ENCODE results near the gene ROR1. TPM values are rescaled to one million over a fixed set of nuclear protein-coding genes. Genes with fewer than 3 reads are reported as not detected.

Gene ROR1
- total and polyA plus RNA-seq, 10 of the 15 experiments (the other 5 are each of a cell fraction or from before 2014, with no cell fraction given), result 0.02 to 0.08 (median 0.05) TPM; not detected in 6

DNA sequence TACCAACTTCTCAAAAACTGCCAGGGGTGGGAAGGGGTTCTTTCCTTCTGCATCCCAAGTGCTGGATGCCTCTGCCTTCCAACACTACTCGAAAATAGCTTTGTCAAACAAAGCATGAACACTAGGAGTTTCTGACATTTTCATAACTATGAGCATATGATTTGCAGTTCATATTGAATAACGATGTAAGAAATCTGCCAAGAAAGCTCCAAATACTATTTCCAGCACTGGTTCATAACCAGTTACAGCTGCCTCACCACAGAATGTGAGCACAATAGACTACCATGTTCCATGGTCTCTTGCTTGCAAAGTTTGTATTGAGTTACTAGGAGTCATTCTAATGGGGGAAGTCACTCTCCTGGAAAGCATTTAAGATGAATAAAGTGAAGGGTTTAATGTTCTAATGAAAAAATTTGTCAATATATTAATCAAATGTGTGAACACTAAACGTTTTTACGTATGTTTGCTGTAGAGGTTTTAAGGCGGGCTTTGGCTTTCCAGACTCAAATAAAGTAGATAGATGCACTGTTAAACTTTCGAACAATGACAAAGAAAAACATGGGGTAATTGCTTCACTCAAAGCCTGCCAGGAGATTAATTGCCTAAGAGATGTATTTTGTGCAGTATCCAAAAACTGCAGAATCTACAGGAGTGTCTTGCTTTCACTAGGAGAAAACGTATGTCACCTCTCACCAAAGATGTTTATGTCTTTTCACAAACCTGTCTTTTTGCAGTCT is 351.1 kb downstream of the ROR1 start (continued):
- TF ChIP-seq, protein P1, sequence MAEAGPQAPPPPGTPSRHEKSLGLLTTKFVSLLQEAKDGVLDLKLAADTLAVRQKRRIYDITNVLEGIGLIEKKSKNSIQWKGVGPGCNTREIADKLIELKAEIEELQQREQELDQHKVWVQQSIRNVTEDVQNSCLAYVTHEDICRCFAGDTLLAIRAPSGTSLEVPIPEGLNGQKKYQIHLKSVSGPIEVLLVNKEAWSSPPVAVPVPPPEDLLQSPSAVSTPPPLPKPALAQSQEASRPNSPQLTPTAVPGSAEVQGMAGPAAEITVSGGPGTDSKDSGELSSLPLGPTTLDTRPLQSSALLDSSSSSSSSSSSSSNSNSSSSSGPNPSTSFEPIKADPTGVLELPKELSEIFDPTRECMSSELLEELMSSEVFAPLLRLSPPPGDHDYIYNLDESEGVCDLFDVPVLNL (IDR thresholded peaks at IDR 0.05; ENCODE audit: low read depth, low read length), result no peak
- TF ChIP-seq, protein P2, sequence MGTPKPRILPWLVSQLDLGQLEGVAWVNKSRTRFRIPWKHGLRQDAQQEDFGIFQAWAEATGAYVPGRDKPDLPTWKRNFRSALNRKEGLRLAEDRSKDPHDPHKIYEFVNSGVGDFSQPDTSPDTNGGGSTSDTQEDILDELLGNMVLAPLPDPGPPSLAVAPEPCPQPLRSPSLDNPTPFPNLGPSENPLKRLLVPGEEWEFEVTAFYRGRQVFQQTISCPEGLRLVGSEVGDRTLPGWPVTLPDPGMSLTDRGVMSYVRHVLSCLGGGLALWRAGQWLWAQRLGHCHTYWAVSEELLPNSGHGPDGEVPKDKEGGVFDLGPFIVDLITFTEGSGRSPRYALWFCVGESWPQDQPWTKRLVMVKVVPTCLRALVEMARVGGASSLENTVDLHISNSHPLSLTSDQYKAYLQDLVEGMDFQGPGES (IDR thresholded peaks at IDR 0.05), result no peak
- TF ChIP-seq CHD2 (IDR thresholded peaks at IDR 0.05; ENCODE audit: borderline replicate concordance, low read depth, low read length) (no peak), CREM (IDR thresholded peaks at IDR 0.05; ENCODE audit: low read depth) (no peak)
- TF ChIP-seq, protein P3, sequence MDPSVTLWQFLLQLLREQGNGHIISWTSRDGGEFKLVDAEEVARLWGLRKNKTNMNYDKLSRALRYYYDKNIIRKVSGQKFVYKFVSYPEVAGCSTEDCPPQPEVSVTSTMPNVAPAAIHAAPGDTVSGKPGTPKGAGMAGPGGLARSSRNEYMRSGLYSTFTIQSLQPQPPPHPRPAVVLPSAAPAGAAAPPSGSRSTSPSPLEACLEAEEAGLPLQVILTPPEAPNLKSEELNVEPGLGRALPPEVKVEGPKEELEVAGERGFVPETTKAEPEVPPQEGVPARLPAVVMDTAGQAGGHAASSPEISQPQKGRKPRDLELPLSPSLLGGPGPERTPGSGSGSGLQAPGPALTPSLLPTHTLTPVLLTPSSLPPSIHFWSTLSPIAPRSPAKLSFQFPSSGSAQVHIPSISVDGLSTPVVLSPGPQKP (IDR thresholded peaks at IDR 0.05; ENCODE audit: low read depth, low read length), result no peak

DNA sequence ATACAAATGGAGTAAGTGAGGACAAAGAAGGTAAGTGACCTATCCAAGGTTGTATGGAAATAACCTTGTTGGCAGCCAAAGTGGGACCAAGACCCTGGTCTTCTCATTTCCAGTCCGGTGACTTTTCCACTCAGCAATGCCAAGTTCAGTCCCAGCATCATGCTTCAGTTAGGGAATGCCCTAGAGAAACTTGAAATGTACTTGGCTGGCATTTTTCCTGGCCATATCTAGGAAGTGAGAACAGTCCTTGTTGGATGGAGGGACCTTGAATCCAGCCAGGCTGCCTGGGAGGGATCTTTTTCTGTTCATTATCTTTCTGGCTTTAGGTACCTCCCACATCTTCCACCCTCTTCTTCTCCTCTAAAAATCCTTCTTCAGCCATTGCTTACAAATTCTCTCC is 352.8 kb downstream of the ROR1 start:
- SMC1A ChIA-PET (ENCODE audit: uncharacterized antibody, unreplicated experiment), result interaction anchor here (1.2 to 2.9 kb wide), 3 partner anchors 9 to 11 kb away, joined by 4 to 12 read pairs (median 4); no protein-coding TSS in a partner anchor
- RAD21 ChIA-PET (ENCODE audit: unreplicated experiment), result no interaction called here
- in situ Hi-C loops (cut with MboI) (no loop called here), intact Hi-C loops (cut with micrococcal nuclease; ENCODE audit: unreplicated experiment) (no loop called here)
- no peaks in the 10 kb centered on the region for H4K20me1 ChIP-seq (ENCODE audit: control insufficient read depth, insufficient read depth)
- H3K4me2 ChIP-seq (ENCODE audit: control insufficient read depth, insufficient read depth), result no peak overlapping the region
- no TSS peak for BruUV-seq (replicated peaks)
- H3K4me3 ChIP-seq, result no peak overlapping the region
- no peaks in the 10 kb centered on the region for H3K9me3 ChIP-seq (replicated peaks; ENCODE audit: control insufficient read depth, insufficient read depth, low read length)
- DNase-seq (ENCODE audit: low read depth, low spot score) (no peak), ATAC-seq (no peak), FAIRE-seq (no peak)
- H3K36me3 ChIP-seq (ENCODE audit: control insufficient read depth in 2 of 2, insufficient read depth in 2 of 2, low read length in 1 of 2), result no peaks in the 10 kb centered on the region
- CTCF ChIA-PET, result interaction anchor here (2.8 kb wide), 1 partner anchor 10 kb away, joined by 12 read pairs; no protein-coding TSS in a partner anchor
- H3K9ac ChIP-seq (ENCODE audit: control insufficient read depth, insufficient read depth, low read length), result no peak overlapping the region
- POLR2A ChIA-PET, result no interaction called here
- TF ChIP-seq ETV6 (conservative IDR thresholded peaks at IDR 0.05 in 1 of 2, IDR thresholded peaks at IDR 0.05 in 1 of 2; ENCODE audit: borderline replicate concordance in 1 of 2, low read depth in 1 of 2), result no peak
- TF ChIP-seq KLF5 (IDR thresholded peaks at IDR 0.05; ENCODE audit: partially characterized antibody), result no peak
- no peak for TF ChIP-seq POLR2A (IDR thresholded peaks at IDR 0.05; ENCODE audit: low read depth, low read length)
- TF ChIP-seq GATAD2B (conservative IDR thresholded peaks at IDR 0.05; ENCODE audit: low read depth), result no peak
- TF ChIP-seq NR2C2 (IDR thresholded peaks at IDR 0.05; ENCODE audit: borderline replicate concordance, control insufficient read depth, insufficient read length, low read depth), result no peak
- TF ChIP-seq, protein P4, sequence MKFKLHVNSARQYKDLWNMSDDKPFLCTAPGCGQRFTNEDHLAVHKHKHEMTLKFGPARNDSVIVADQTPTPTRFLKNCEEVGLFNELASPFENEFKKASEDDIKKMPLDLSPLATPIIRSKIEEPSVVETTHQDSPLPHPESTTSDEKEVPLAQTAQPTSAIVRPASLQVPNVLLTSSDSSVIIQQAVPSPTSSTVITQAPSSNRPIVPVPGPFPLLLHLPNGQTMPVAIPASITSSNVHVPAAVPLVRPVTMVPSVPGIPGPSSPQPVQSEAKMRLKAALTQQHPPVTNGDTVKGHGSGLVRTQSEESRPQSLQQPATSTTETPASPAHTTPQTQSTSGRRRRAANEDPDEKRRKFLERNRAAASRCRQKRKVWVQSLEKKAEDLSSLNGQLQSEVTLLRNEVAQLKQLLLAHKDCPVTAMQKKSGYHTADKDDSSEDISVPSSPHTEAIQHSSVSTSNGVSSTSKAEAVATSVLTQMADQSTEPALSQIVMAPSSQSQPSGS (IDR thresholded peaks at IDR 0.05; ENCODE audit: low read length), result no peak
- no peak for TF ChIP-seq EP300 (IDR thresholded peaks at IDR 0.05; ENCODE audit: borderline replicate concordance in 1 of 2, control insufficient read depth in 1 of 2, low read depth in 2 of 2, low read length in 2 of 2)
- 0% methylated on average over 1 of the region's 1 CpG for WGBS (ENCODE audit: insufficient coverage, insufficient replicate concordance, low lambda C conversion rate, missing lambda C conversion rate)
- no peaks in the 10 kb centered on the region for H3K4me1 ChIP-seq (ENCODE audit: control insufficient read depth, insufficient read depth, low read length)
- peaks cover 0 to 5% of the 10 kb centered on the region in 2 experiments; a peak in 3 of 4 replicates for H3K27me3 ChIP-seq (replicated peaks in 1 of 2; ENCODE audit: control insufficient read depth in 2 of 2, insufficient read depth in 2 of 2, low read length in 1 of 2)
- no peaks in the 10 kb centered on the region for H3K79me2 ChIP-seq (ENCODE audit: control insufficient read depth, insufficient read depth, low read length)
- no peak overlapping the region for H2AFZ ChIP-seq (ENCODE audit: control insufficient read depth, low read depth, low read length)
- no peak overlapping the region for H3K27ac ChIP-seq (ENCODE audit: control insufficient read depth, insufficient read depth)
